ENCODE data around the gene SEC11A.

SEC11A gene

DNA sequence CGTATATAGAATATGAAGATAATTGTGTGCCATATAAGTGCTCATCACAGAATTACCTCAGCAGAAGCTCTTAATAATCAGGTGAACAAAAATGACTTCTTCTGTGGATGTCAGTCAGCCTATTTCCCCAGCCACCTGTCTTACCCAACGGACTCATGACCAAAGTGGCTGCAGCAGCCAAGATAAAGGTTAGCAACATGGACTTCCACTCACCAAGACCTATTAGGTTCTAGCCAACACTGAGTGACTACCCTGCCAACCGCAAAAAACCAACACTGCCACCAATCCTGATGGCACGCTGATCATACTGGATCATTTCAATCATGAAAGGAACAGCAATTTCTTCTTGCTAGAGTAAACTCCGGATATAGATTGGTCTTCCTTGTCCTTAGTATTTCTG, 12.1 kb downstream of the SEC11A start:
- DNase-seq (ENCODE audit: low spot score): no peak
- no peak for TF ChIP-seq CTCF (IDR thresholded peaks at IDR 0.05; ENCODE audit: borderline replicate concordance, control extremely low read depth, extremely low read depth, insufficient read depth, missing control alignments)
- in situ Hi-C loops (cut with MboI; ENCODE audit: low sequenced_read_pairs, unreplicated experiment): no loop called here

DNA sequence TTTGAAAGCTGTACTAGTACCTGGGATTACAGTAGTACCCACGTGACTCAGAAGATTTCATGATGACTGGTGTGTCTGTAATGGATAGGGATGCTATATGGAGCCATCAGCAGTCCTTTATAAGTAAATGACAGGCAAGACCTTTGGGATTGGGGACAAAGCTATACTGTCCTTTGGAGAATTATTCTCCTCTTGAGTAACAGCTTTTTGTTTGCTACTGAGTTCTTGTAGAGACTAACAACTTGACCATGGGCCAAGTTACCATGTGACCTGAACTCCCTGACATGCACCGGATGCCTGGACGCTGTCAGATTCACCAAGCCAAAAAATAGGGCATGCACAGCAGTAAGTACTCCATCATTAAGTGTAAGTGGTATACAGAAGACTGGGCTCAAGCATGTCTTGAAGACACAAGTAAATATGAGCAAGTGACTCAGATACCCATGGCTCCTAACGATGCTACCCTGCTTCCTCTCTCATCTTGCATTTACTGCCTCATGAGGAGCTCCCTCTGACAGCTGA, 12.9 kb downstream of the SEC11A start:
- in situ Hi-C loops (cut with MboI; ENCODE audit: low sequenced_read_pairs, unreplicated experiment): no loop called here
- TF ChIP-seq CTCF (IDR thresholded peaks at IDR 0.05; ENCODE audit: borderline replicate concordance, control extremely low read depth, extremely low read depth, insufficient read depth, missing control alignments): no peak
- no peak for DNase-seq (ENCODE audit: low spot score)

- no peak for DNase-seq (ENCODE audit: low spot score)
- in situ Hi-C loops (cut with MboI; ENCODE audit: low sequenced_read_pairs, unreplicated experiment): no loop called here
These were observed 16.3 kb downstream of the SEC11A start for GRCh38 chr15:84699538-84700191.

GRCh38 chr15:84697236-84697990, 18.5 kb downstream of the SEC11A start:
- in situ Hi-C loops (cut with MboI; ENCODE audit: low sequenced_read_pairs, unreplicated experiment): no loop called here
- DNase-seq (ENCODE audit: low spot score): no peak
- no peak for TF ChIP-seq CTCF (IDR thresholded peaks at IDR 0.05; ENCODE audit: borderline replicate concordance, control extremely low read depth, extremely low read depth, insufficient read depth, missing control alignments)

More at GRCh38 chr15:84699538-84700191, 16.3 kb downstream of the SEC11A start:
- no peak for TF ChIP-seq CTCF (IDR thresholded peaks at IDR 0.05; ENCODE audit: borderline replicate concordance, control extremely low read depth, extremely low read depth, insufficient read depth, missing control alignments)

DNA sequence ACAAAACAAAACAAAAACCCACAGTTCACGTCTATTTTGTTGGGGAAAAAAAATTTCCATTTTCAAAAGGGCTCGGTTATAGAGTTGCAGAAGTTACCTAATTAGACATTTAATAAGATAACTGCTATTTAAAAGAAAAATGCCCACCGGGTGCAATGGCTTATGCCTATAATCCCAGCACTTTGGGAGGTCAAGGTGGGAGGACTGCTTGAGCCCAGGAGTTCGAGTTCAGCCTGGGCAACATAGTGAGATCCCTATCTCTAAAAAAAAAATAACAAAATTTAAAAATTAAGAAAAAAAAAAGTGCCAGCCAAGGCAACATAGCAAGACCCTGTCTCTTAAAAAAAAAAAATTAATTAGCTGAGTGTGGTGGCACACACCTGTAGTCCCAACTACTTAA, 19.2 kb downstream of the SEC11A start:
- in situ Hi-C loops (cut with MboI; ENCODE audit: low sequenced_read_pairs, unreplicated experiment): no loop called here
- no peak for DNase-seq (ENCODE audit: low spot score)
- no peak for TF ChIP-seq CTCF (IDR thresholded peaks at IDR 0.05; ENCODE audit: borderline replicate concordance, control extremely low read depth, extremely low read depth, insufficient read depth, missing control alignments)

DNA sequence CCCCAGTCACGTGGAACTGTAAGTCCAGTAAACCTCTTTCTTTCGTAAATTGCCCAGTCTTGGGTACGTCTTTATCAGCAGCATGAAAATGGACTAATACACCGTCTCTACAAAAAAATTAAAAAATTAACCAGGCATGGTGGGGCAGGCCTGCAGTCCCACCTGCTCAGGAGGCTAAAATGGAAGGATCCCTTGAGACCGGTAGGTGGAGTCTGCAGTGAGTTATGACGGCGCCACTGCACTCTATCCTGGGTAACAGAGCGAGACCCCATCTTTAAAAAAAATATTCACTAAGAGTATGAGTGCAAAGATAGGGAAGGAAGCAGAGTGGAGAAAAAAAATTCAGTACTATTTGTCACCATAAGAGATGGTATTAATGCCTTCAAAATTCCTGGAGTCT, 25.6 kb downstream of the SEC11A start:
- no peak for TF ChIP-seq CTCF (IDR thresholded peaks at IDR 0.05; ENCODE audit: borderline replicate concordance, control extremely low read depth, extremely low read depth, insufficient read depth, missing control alignments)
- DNase-seq (ENCODE audit: low spot score): no peak
- in situ Hi-C loops (cut with MboI; ENCODE audit: low sequenced_read_pairs, unreplicated experiment): no loop called here
